GM23338 (cell line): ENCODE data around the gene CYP1A2. TPM values are rescaled to one million over a fixed set of nuclear protein-coding genes. Genes with fewer than 3 reads are reported as not detected.

ENCODE experiments used
- ATAC-seq: fragments of 200-7000 bp; cut with Tn5 transposase; 3 replicates; pipeline ENCODE4 v1.9.1; 2020
- DNase-seq: peaks from one replicate; pipeline ENCODE4 v3.0.0-alpha.2; 2015; ENCODE audit warnings: low spot score
- H2AFZ ChIP-seq: fragments of 200-600 bp; sonication (generic); 2 replicates; pipeline ENCODE4 v1.8.0; 2016; ENCODE audit warnings: antibody characterized with exemption, mild to moderate bottlenecking, moderate library complexity
- H3F3A ChIP-seq: fragments of 200-600 bp; sonication (generic); replicated peaks from 2 replicates; pipeline ENCODE4 v1.8.0; 2017; ENCODE audit warnings: antibody characterized with exemption, mixed run types, low read depth
- H3K27ac ChIP-seq: fragments of 200-600 bp; sonication (generic); 2 replicates; pipeline ENCODE4 v1.6.1; 2016; ENCODE audit warnings: low read depth
- H3K27me3 ChIP-seq: fragments of 200-600 bp; sonication (generic); 2 replicates; pipeline ENCODE4 v1.8.0; 2016; ENCODE audit warnings: mild to moderate bottlenecking, mixed run types, moderate library complexity; ENCODE audit not compliant: insufficient read depth
- H3K36me3 ChIP-seq: fragments of 200-600 bp; sonication (generic); 2 replicates; pipeline ENCODE4 v1.8.0; 2016; ENCODE audit warnings: mild to moderate bottlenecking; ENCODE audit not compliant: insufficient read depth
- H3K4me1 ChIP-seq: fragments of 200-600 bp; sonication (generic); 2 replicates; pipeline ENCODE4 v1.8.0; 2016; ENCODE audit warnings: mild to moderate bottlenecking, moderate library complexity; ENCODE audit not compliant: insufficient read depth
- H3K4me2 ChIP-seq: fragments of 200-600 bp; sonication (generic); 2 replicates; pipeline ENCODE4 v1.7.1; 2017; ENCODE audit warnings: mixed run types
- H3K4me3 ChIP-seq: fragments of 200-600 bp; sonication (generic); 2 replicates; pipeline ENCODE4 v1.6.1; 2016; ENCODE audit warnings: mixed run types
- H3K79me2 ChIP-seq: fragments of 200-600 bp; sonication (generic); replicated peaks from 2 replicates; pipeline ENCODE4 v1.8.0; 2017; ENCODE audit warnings: mild to moderate bottlenecking; ENCODE audit not compliant: insufficient read depth
- H3K9me2 ChIP-seq: fragments of 200-600 bp; sonication (generic); 2 replicates; pipeline ENCODE4 v1.8.0; 2017; ENCODE audit not compliant: insufficient read depth
- H4K20me1 ChIP-seq: fragments of 200-600 bp; sonication (generic); replicated peaks from 2 replicates; pipeline ENCODE4 v1.8.0; 2017; ENCODE audit warnings: mild to moderate bottlenecking; ENCODE audit not compliant: insufficient read depth
- H3K27ac Mint-ChIP-seq: 2 replicates; pipeline ENCODE4 v1.8.0; 2020; ENCODE audit warnings: inconsistent platforms, mild to moderate bottlenecking, moderate library complexity, mixed read lengths
- H3K27me3 Mint-ChIP-seq: 3 replicates; pipeline ENCODE4 v1.8.0; 2022; ENCODE audit warnings: low read depth, mild to moderate bottlenecking, moderate library complexity, mixed read lengths, inconsistent platforms; ENCODE audit not compliant: insufficient read depth, poor library complexity
- H3K36me3 Mint-ChIP-seq: 3 replicates; pipeline ENCODE4 v1.8.0; 2021; ENCODE audit warnings: low read depth, mild to moderate bottlenecking, inconsistent platforms, moderate library complexity, mixed read lengths
- H3K4me1 Mint-ChIP-seq: 3 replicates; pipeline ENCODE4 v1.8.0; 2020; ENCODE audit warnings: mild to moderate bottlenecking, inconsistent platforms, mixed read lengths
- H3K4me3 Mint-ChIP-seq: 3 replicates; pipeline ENCODE4 v1.8.0; 2021; ENCODE audit warnings: moderate library complexity, mild to moderate bottlenecking, inconsistent platforms, mixed read lengths
- H3K9me3 Mint-ChIP-seq: 3 replicates; pipeline ENCODE4 v1.8.0; 2020; ENCODE audit warnings: moderate library complexity, mild to moderate bottlenecking, inconsistent platforms, mixed read lengths
- CTCF ChIP-seq, 2 experiments: fragments of 200-600 bp in 1 of 2; sonication (generic) in 1 of 2; conservative IDR thresholded peaks; 2 replicates each; pipeline versions ENCODE4 v1.5.1 to v1.6.1; 2016 to 2017; ENCODE audit warnings: antibody characterized with exemption in 2 of 2, low read depth in 2 of 2, mild to moderate bottlenecking in 2 of 2, moderate library complexity in 1 of 2
- ETS1 ChIP-seq: IDR thresholded peaks from 2 replicates; pipeline ENCODE4 v1.6.1; 2016; ENCODE audit warnings: antibody characterized with exemption
- JUNB ChIP-seq: IDR thresholded peaks from one replicate; pipeline ENCODE4 v1.6.1; 2016; ENCODE audit warnings: antibody characterized with exemption; ENCODE audit not compliant: unreplicated experiment
- POLR2AphosphoS5 ChIP-seq: IDR thresholded peaks from 2 replicates; pipeline ENCODE4 v1.6.1; 2016; ENCODE audit warnings: antibody characterized with exemption, low read depth
- polyA plus RNA-seq: library from polyadenylated mRNA; unstranded; fragments of >200 nt; fragmentation: Nextera tagmentation; extraction: Ambion mirVana; gene quantifications from 2 replicates; pipeline ENCODE4 v1.2.1, GENCODE V29; 2016
- total RNA-seq: library from RNA; depleted of rRNA; stranded (reverse); fragments of >200 nt; shearing (Covaris generic); gene quantifications from 2 replicates; pipeline ENCODE4 v1.2.3, GENCODE V29; 2014
- TF ChIP-seq, protein P1 (sequence below): fragments of 250-450 bp; sonication (Bioruptor Pico); IDR thresholded peaks from 2 replicates; pipeline ENCODE4 v1.5.0; 2020; ENCODE audit warnings: mild to moderate bottlenecking, moderate library complexity

CYP1A2 gene
- total and polyA plus RNA-seq, 2 experiments from 2014 or later = not detected

GRCh38 chr15:74710319-74711094, 38.1 kb upstream of the CYP1A2 start (continued):
- TF ChIP-seq, protein P1, sequence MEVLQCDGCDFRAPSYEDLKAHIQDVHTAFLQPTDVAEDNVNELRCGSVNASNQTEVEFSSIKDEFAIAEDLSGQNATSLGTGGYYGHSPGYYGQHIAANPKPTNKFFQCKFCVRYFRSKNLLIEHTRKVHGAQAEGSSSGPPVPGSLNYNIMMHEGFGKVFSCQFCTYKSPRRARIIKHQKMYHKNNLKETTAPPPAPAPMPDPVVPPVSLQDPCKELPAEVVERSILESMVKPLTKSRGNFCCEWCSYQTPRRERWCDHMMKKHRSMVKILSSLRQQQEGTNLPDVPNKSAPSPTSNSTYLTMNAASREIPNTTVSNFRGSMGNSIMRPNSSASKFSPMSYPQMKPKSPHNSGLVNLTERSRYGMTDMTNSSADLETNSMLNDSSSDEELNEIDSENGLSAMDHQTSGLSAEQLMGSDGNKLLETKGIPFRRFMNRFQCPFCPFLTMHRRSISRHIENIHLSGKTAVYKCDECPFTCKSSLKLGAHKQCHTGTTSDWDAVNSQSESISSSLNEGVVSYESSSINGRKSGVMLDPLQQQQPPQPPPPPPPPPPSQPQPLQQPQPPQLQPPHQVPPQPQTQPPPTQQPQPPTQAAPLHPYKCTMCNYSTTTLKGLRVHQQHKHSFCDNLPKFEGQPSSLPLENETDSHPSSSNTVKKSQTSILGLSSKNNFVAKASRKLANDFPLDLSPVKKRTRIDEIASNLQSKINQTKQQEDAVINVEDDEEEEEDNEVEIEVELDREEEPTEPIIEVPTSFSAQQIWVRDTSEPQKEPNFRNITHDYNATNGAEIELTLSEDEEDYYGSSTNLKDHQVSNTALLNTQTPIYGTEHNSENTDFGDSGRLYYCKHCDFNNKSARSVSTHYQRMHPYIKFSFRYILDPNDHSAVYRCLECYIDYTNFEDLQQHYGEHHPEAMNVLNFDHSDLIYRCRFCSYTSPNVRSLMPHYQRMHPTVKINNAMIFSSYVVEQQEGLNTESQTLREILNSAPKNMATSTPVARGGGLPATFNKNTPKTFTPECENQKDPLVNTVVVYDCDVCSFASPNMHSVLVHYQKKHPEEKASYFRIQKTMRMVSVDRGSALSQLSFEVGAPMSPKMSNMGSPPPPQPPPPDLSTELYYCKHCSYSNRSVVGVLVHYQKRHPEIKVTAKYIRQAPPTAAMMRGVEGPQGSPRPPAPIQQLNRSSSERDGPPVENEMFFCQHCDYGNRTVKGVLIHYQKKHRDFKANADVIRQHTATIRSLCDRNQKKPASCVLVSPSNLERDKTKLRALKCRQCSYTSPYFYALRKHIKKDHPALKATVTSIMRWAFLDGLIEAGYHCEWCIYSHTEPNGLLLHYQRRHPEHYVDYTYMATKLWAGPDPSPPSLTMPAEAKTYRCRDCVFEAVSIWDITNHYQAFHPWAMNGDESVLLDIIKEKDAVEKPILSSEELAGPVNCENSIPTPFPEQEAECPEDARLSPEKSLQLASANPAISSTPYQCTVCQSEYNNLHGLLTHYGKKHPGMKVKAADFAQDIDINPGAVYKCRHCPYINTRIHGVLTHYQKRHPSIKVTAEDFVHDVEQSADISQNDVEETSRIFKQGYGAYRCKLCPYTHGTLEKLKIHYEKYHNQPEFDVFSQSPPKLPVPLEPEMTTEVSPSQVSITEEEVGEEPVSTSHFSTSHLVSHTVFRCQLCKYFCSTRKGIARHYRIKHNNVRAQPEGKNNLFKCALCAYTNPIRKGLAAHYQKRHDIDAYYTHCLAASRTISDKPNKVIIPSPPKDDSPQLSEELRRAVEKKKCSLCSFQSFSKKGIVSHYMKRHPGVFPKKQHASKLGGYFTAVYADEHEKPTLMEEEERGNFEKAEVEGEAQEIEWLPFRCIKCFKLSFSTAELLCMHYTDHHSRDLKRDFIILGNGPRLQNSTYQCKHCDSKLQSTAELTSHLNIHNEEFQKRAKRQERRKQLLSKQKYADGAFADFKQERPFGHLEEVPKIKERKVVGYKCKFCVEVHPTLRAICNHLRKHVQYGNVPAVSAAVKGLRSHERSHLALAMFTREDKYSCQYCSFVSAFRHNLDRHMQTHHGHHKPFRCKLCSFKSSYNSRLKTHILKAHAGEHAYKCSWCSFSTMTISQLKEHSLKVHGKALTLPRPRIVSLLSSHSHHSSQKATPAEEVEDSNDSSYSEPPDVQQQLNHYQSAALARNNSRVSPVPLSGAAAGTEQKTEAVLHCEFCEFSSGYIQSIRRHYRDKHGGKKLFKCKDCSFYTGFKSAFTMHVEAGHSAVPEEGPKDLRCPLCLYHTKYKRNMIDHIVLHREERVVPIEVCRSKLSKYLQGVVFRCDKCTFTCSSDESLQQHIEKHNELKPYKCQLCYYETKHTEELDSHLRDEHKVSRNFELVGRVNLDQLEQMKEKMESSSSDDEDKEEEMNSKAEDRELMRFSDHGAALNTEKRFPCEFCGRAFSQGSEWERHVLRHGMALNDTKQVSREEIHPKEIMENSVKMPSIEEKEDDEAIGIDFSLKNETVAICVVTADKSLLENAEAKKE (CRISPR knock-in tag) = no peak

DNA sequence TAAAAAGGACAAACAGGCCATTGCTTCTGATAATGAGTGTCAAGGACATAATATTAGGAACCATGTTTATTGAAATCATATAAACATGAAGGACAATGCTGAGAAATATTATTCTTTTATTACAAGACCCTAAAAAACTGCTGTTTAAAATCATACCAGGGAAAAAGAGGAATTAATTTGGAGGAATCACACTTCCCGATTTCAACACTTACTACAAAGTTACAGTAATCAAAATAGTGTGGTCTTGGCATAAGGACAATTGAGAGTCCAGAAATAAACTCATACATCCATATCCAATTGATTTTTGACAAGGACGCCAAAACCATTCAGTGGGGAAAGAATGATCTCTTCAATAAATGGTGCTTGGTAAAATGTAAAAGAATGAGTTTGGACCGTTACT, 36.3 kb upstream of the CYP1A2 start:
- DNase-seq (no peak), ATAC-seq (no peak)
- no peaks in the 10 kb centered on the region; the same call in 2 of the 3 replicates for H3K9me3 Mint-ChIP-seq
- H2AFZ ChIP-seq = no peak overlapping the region
- H3K27ac Mint-ChIP-seq = no peak overlapping the region
- H3K27me3 Mint-ChIP-seq = peaks cover 7% of the 10 kb centered on the region
- H3F3A ChIP-seq = no peaks in the 10 kb centered on the region
- H3K4me3 ChIP-seq = no peak overlapping the region
- H3K27me3 ChIP-seq = 0 out of 2 replicates have a peak, but pooled peaks cover 3% of the 10 kb centered on the region
- no peaks in the 10 kb centered on the region for H3K4me1 ChIP-seq
- H3K79me2 ChIP-seq = no peaks in the 10 kb centered on the region
- no peak overlapping the region for H3K4me2 ChIP-seq
- no peaks in the 10 kb centered on the region for H3K9me2 ChIP-seq
- no peak overlapping the region for H3K4me3 Mint-ChIP-seq
- H3K4me1 Mint-ChIP-seq = no peaks in the 10 kb centered on the region
- H3K36me3 Mint-ChIP-seq = no peaks in the 10 kb centered on the region
- no peaks in the 10 kb centered on the region for H4K20me1 ChIP-seq
- H3K27ac ChIP-seq = no peak overlapping the region
- H3K36me3 ChIP-seq = no peaks in the 10 kb centered on the region
- no peak for TF ChIP-seq JUNB
- TF ChIP-seq ETS1 = no peak
- TF ChIP-seq CTCF (conservative IDR thresholded peaks at IDR 0.05; ENCODE audit: low read depth in 2 of 2) = no peak
- TF ChIP-seq, protein P1 (CRISPR knock-in tag) = no peak
- no peak for TF ChIP-seq POLR2AphosphoS5
